Measurements from ENCODE around the gene M6PR. TPM values are rescaled to one million over a fixed set of nuclear protein-coding genes. Genes with fewer than 3 reads are reported as not detected.

Gene M6PR
- total RNA-seq, 2 experiments from 2014 or later, result 210 to 211 TPM

DNA sequence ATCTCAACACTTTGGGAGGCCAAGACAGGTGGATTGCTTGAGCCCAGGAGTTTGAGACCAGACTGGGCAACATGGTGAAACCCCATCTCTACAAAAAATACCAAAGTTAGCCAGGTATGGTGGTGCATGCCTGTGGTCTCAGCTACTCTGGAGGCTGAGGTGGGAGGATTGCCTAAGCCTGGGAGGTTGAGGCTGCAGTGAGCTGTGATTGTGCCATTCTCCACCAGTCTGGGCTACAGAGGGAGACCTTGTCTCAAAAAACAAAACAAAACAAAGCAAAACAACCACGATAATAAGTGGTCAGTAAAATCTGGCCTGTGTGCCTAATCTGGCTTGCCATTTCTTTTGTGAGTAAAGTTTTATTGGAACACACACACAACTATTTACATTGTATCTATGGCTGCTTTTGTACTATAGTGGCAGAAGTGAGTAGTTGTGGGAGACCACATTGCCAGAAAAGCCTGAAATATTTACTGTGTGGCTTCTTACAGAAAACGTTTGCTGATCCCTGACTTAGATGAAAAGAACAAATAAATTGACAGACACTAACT lies 20.5 kb upstream of the M6PR start:
- ChIA-PET CTCF (interaction anchor here (1.2 kb wide), 1 partner anchor 18 kb away, joined by 3 read pairs; no protein-coding TSS in a partner anchor), POLR2A (no interaction called here)
- peaks cover 2% of the 10 kb centered on the region for H3K4me1 Mint-ChIP-seq
- no peak overlapping the region for H3K4me3 Mint-ChIP-seq
- H3K9me3 Mint-ChIP-seq, result peaks cover 27% of the 10 kb centered on the region
- DNase-seq, result no peak
- peaks cover 22% of the 10 kb centered on the region for H3K36me3 Mint-ChIP-seq (ENCODE audit: low read depth)
- no peak overlapping the region for H3K27ac Mint-ChIP-seq
- H3K27me3 Mint-ChIP-seq, result no peaks in the 10 kb centered on the region

DNA sequence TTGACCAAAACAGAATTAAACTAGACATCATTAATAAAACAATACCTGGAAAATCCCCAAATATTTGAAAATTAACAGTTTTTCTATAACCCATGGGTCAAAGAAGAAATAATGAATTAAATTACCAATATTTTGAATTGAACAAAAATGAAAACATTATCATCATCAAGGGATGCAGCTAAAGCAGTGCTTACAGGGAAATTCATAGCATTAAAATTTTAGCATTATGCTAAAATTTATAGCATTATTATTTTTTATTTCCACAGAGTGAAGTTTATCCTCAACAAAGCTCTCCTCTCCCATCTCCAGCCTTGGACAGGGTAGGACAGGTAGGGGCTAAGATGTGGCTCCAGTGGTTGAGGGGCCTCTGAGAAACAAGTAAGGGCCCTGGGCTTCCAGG lies 19.3 kb upstream of the M6PR start:
- ChIA-PET CTCF (interaction anchor here (1.2 kb wide), 1 partner anchor 19 kb away, joined by 3 read pairs; the partner anchor contains the start of gene M6PR), POLR2A (no interaction called here)
- no peak for DNase-seq
- H3K36me3 Mint-ChIP-seq (ENCODE audit: low read depth), result peaks cover 24% of the 10 kb centered on the region
- H3K4me3 Mint-ChIP-seq, result no peak overlapping the region
- H3K4me1 Mint-ChIP-seq, result peaks cover 2% of the 10 kb centered on the region
- H3K27me3 Mint-ChIP-seq, result no peaks in the 10 kb centered on the region
- H3K27ac Mint-ChIP-seq, result no peak overlapping the region
- H3K9me3 Mint-ChIP-seq, result peaks cover 26% of the 10 kb centered on the region

DNA sequence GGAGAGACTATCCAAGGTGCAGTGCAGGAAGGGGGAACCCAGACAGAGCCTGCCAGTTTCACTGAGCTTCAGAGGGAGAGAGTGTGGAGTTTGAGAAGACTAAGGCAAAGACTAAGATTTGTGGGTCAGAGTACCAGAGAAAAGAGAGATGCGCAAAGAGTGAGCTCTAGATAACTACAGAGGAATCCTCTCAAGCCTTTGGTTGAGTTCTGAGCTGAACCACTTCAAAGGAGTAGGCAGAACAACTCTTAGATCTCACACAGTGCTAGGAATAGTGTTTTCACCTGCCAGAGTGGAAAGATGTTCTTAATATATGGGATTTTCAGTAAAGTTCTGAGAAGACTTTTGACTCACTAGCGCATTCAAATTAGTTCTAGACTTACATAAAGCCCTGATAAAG lies 10.7 kb upstream of the M6PR start:
- peaks cover 12% of the 10 kb centered on the region for H3K9me3 Mint-ChIP-seq
- no peak overlapping the region for H3K27ac Mint-ChIP-seq
- ChIA-PET POLR2A (interaction anchor here (1.4 kb wide), 1 partner anchor 11 kb away, joined by 3 read pairs; the partner anchor contains the start of gene M6PR), CTCF (no interaction called here)
- H3K4me1 Mint-ChIP-seq, result peaks cover 8% of the 10 kb centered on the region
- peaks cover 55% of the 10 kb centered on the region for H3K36me3 Mint-ChIP-seq (ENCODE audit: low read depth)
- no peaks in the 10 kb centered on the region for H3K27me3 Mint-ChIP-seq
- DNase-seq, result no peak
- H3K4me3 Mint-ChIP-seq, result no peak overlapping the region

DNA sequence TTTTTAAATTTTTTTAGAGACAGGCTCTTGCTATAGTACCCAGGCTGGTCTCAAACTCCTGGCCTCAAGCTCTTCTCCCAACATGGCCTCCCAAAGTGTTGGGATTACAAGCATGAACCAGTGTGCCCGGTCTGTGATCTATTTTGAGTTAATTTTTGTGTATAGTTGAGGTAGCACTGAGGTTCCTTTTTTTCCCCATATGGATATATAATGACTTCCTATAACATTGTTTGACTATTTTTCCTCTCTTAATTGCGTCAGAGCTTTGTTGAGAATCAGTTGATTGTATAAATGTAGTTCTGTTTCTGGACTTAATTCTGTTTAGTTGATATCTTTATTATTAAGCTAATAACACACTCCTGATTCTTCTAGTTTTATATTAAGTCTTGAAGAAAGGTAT lies 8.6 kb upstream of the M6PR start:
- Mint-ChIP-seq H3K27me3 (no peaks in the 10 kb centered on the region), H3K9me3 (peaks cover 15% of the 10 kb centered on the region), H3K4me1 (peaks cover 25% of the 10 kb centered on the region), H3K27ac (no peak overlapping the region), H3K36me3 (ENCODE audit: low read depth) (peaks cover 61% of the 10 kb centered on the region), H3K4me3 (no peak overlapping the region)
- DNase-seq, result no peak
- ChIA-PET CTCF (interaction anchor here (1.2 kb wide), 1 partner anchor 81 kb away, joined by 3 read pairs; no protein-coding TSS in a partner anchor), POLR2A (no interaction called here)

DNA sequence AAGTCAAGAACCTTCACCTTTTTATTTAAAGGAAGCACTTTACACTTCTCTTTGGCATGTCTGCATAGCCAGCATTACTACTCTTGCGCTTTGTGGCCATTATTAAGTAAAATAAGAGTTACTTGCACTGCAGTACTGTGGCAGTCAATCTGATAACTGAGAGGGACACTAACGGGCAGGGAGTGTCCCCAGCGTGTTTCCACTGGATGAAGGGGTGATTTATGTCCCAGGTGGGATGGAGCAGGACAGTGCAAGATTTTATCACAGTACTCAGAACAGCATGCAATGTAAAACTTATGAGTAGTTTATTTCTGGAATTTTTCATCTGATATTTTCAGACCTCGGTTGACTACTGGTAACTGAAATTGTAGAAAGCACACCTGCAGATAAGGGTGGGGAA lies 8.1 kb upstream of the M6PR start:
- H3K36me3 Mint-ChIP-seq (ENCODE audit: low read depth), result peaks cover 62% of the 10 kb centered on the region
- H3K27me3 Mint-ChIP-seq, result no peaks in the 10 kb centered on the region
- H3K4me3 Mint-ChIP-seq, result no peak overlapping the region
- no peak overlapping the region for H3K27ac Mint-ChIP-seq
- DNase-seq, result no peak
- ChIA-PET POLR2A (no interaction called here), CTCF (interaction anchor here (1.2 kb wide), 1 partner anchor 81 kb away, joined by 3 read pairs; no protein-coding TSS in a partner anchor)
- peaks cover 17% of the 10 kb centered on the region for H3K9me3 Mint-ChIP-seq
- peaks cover 30% of the 10 kb centered on the region for H3K4me1 Mint-ChIP-seq

DNA sequence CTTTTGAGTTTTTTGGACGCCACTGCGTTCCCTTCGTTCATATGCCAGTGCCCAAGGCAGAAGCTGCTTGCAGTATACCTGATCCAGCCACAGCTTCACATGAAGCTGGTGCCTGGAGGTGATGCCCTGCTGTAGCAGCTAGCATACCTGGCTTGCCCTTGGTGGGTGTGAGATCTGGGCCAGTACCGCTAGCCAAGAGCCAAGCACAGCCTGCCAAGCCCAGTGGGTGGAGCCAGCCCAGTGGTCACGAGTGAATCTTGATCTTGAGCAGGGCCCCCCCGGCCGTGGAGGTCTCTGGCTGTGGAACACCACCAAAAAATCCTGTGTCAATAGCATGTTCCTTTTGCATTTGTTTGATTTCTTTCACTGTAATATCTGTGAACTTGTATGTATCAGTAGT lies 7.3 kb upstream of the M6PR start:
- DNase-seq, result no peak
- Mint-ChIP-seq H3K4me1 (peaks cover 38% of the 10 kb centered on the region), H3K27ac (no peak overlapping the region), H3K4me3 (no peak overlapping the region), H3K9me3 (peaks cover 18% of the 10 kb centered on the region), H3K27me3 (no peaks in the 10 kb centered on the region), H3K36me3 (ENCODE audit: low read depth) (peaks cover 58% of the 10 kb centered on the region)
- CTCF ChIA-PET, result interaction anchor here (0.8 kb wide), 1 partner anchor 65 kb away, joined by 3 read pairs; no protein-coding TSS in a partner anchor
- POLR2A ChIA-PET, result no interaction called here

DNA sequence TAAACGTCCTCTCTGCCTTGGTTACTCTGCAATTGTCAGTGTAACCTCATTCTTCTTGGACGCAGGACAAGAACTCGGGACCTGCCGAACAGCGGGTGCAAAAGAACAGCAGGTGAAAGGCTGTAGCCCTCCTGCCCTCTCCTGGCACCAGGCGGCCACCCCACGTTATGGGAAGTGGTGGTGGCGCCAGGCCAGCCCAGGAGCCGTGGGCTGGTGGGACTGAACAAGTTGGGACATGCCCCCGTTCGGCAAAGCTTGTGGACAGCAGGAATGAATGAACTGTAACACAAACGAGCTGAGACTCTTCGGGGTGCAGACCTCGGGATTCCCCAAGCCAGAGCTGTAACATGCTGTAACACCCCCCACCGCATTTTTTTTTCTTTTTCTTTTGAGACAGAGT lies 6.6 kb upstream of the M6PR start:
- CTCF ChIA-PET, result interaction anchor here (0.8 kb wide), 1 partner anchor 65 kb away, joined by 3 read pairs; no protein-coding TSS in a partner anchor
- Mint-ChIP-seq H3K9me3 (peaks cover 18% of the 10 kb centered on the region), H3K4me3 (no peak overlapping the region), H3K27ac (no peak overlapping the region), H3K4me1 (peaks cover 44% of the 10 kb centered on the region), H3K27me3 (no peaks in the 10 kb centered on the region), H3K36me3 (ENCODE audit: low read depth) (peaks cover 55% of the 10 kb centered on the region)
- no peak for DNase-seq
- POLR2A ChIA-PET, result no interaction called here

DNA sequence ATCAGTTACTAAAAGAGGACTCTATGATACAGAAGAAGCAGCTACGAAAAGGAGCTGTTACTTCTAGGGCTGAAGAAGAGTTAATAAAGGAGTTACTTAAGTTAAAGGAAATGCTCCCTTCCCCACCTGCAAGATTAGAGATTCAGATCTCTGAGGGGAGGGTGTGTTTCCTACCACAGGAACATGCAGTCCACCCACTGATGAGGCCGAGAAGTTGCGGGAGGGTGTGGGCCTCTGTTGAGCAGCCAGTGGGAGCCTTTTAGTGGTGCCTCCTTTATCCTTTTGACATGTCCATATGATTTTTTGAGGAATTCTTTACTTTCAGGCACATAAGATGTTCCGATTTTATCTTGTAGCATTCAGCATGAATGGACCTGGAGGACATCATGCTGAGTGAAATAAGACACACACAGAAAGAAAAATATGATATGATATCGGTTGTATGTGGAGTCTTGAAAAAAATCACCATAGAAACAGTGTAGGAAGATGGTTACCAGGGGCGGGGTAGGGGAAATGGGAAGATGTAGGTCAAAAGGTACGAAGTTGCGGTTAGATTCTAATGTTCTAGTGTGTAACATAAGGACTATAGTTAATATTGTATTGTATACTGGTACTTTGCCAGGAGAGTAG lies 4.4 kb upstream of the M6PR start:
- Mint-ChIP-seq H3K36me3 (ENCODE audit: low read depth) (peaks cover 47% of the 10 kb centered on the region), H3K4me3 (peak overlapping the region; percentile 58), H3K9me3 (peaks cover 18% of the 10 kb centered on the region), H3K27ac (peak overlapping the region; percentile 94), H3K27me3 (no peaks in the 10 kb centered on the region), H3K4me1 (peaks cover 49% of the 10 kb centered on the region)
- POLR2A ChIA-PET, result interaction anchor here (1.0 to 1.5 kb wide), 4 partner anchors 73 to 309 kb away, joined by 3 to 10 read pairs (median 4); no protein-coding TSS in a partner anchor
- CTCF ChIA-PET, result interaction anchor here (0.9 to 8.1 kb wide), 8 partner anchors 9 to 96 kb away, joined by 3 to 162 read pairs (median 4); no protein-coding TSS in a partner anchor
- peak; percentile 64 for DNase-seq

DNA sequence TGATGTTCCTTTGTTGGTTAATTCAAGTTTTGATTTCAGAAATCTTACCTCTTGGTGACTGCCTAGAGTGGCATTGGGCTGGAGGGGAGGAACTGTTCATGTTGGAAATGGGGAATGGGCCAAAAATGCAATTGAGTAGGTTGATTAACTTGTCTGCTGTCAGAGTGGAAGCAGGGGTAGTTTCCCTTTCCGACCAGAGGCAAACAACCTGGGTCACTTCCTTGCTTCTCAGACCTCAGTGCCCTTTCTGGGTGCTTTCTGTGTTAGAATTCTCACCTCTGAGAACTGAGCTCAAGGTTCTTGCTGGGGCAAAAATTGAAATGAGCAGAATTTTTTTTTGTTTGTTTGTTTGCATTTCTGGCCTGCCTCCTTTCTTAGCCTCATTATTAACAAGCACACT lies 2.3 kb upstream of the M6PR start:
- no peaks in the 10 kb centered on the region for H3K27me3 Mint-ChIP-seq
- POLR2A ChIA-PET, result interaction anchor here (0.5 to 4.7 kb wide), 10 partner anchors 36 to 421 kb away, joined by 3 to 70 read pairs (median 14); no protein-coding TSS in a partner anchor
- CTCF ChIA-PET, result interaction anchor here (0.9 to 8.1 kb wide), 16 partner anchors 18 to 267 kb away, joined by 3 to 162 read pairs (median 6); no protein-coding TSS in a partner anchor
- H3K4me3 Mint-ChIP-seq, result peak overlapping the region; percentile 99
- H3K9me3 Mint-ChIP-seq, result peaks cover 11% of the 10 kb centered on the region
- H3K4me1 Mint-ChIP-seq, result peaks cover 62% of the 10 kb centered on the region
- peaks cover 47% of the 10 kb centered on the region for H3K36me3 Mint-ChIP-seq (ENCODE audit: low read depth)
- peak; percentile 47 for DNase-seq
- peak overlapping the region; percentile 87 for H3K27ac Mint-ChIP-seq

DNA sequence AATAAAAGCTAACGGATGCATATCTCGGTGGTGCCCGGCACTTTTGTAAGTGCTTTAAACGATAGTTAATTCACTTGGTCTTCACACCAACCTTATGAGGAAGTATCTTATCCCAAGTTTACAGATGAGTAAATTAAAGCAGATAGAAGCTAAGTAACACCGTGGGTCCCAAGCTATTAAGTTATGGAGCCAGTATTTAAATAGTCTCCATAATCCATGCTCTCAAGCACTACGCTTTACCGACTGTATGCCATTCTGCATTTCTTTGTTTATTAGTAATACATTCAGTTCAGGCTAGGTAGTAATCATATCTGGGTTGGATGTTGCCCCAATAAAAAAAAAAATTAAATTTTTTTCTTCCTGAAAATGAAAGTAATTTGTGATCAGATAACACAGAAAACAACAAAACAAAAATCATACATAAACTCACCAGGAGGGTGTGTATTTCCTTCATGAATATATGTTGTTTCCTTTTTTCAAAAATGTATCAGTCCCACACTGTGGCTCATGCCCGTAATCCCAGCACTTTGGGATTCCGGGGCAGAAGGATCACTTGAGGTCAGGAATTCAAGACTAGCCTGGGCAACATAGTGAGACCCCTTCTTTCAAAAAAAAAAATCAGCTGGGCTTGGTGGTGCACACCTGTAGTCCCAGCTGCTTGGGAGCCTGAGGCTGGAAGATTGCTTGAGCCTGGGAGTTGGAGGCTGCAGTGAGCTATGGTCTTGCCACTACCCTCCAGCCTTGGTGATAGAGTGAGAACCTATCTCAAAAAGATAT lies 1.4 kb upstream of the M6PR start:
- peaks cover 11% of the 10 kb centered on the region for H3K9me3 Mint-ChIP-seq

DNA sequence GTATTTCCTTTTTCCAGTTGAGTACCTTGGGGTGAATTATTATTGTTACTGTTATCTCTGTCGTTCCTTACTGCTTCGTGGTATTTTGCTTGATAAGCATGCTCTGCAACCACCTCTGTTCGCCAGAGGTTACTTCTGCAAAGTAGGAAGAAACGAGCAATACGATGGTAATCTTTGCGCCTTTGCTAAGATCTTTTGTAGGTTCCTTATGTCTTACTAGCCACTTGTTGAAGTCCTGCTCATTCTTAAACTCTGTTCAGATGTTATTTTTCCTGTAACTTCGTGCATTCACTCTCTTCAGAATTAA lies 729 bp upstream of the M6PR start:
- DNase-seq, result no peak
- POLR2A ChIA-PET, result interaction anchor here (0.7 to 4.7 kb wide), 17 partner anchors 13 to 305 kb away, joined by 3 to 70 read pairs (median 8); partner anchors contain the start of genes KLRG1 and PHC1
- Mint-ChIP-seq H3K36me3 (ENCODE audit: low read depth) (peaks cover 53% of the 10 kb centered on the region), H3K27ac (peak overlapping the region; percentile 87), H3K4me1 (peaks cover 68% of the 10 kb centered on the region), H3K27me3 (no peaks in the 10 kb centered on the region), H3K4me3 (peak overlapping the region; percentile 99), H3K9me3 (peaks cover 11% of the 10 kb centered on the region)
- CTCF ChIA-PET, result interaction anchor here (0.5 to 8.1 kb wide), 23 partner anchors 12 to 406 kb away, joined by 3 to 162 read pairs (median 5); partner anchors contain the start of gene PHC1

More for the DNA sequence above, 1.4 kb upstream of the M6PR start:
- peak overlapping the region; percentile 99 for H3K4me3 Mint-ChIP-seq
- peak overlapping the region; percentile 87 for H3K27ac Mint-ChIP-seq
- DNase-seq, result no peak
- ChIA-PET POLR2A (interaction anchor here (0.5 to 4.7 kb wide), 15 partner anchors 36 to 422 kb away, joined by 3 to 70 read pairs (median 8); partner anchors contain the start of genes KLRG1 and PHC1), CTCF (interaction anchor here (0.5 to 8.1 kb wide), 19 partner anchors 18 to 309 kb away, joined by 3 to 162 read pairs (median 6); partner anchors contain the start of gene PHC1)
- peaks cover 48% of the 10 kb centered on the region for H3K36me3 Mint-ChIP-seq (ENCODE audit: low read depth)
- no peaks in the 10 kb centered on the region for H3K27me3 Mint-ChIP-seq
- peaks cover 70% of the 10 kb centered on the region for H3K4me1 Mint-ChIP-seq

DNA sequence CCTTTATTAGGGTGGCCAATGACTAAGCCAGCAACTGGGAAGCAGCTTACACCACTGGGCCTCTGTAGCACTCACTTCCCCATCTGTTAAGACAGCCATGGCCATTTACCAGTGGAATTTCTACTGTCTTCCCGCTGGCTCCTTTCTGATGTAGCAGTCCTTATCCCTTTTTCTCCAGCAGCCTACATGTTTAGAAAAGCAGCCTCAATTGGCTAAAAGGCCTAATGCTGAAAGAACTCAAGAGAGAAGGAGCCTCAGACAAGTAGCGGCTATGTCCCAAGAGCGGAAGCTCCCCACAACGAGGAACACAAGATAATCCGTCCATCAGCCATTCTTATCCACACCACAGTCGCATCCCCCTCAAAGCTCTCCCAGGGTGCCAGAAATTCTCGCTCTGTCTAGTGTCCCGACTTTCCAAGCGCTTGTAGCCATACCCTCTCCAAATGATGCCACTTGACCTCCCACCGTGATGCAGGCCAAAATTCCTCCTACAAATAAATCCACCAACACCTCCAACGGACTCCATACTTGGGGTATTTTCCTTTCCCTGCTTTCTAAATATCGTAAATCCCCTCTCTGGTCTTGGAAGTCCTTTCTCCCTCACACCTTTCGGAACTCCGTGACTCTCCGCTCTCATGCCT lies 624 bp downstream of the M6PR start:
- peaks cover 58% of the 10 kb centered on the region for H3K4me1 Mint-ChIP-seq
- DNase-seq, result peak; percentile 27

More for the DNA sequence above, 624 bp downstream of the M6PR start:
- H3K27ac Mint-ChIP-seq, result peak overlapping the region; percentile 87
- peak overlapping the region; percentile 99 for H3K4me3 Mint-ChIP-seq
- ChIA-PET CTCF (interaction anchor here (0.7 to 8.1 kb wide), 21 partner anchors 25 to 405 kb away, joined by 3 to 162 read pairs (median 5); partner anchors contain the start of gene PHC1), POLR2A (interaction anchor here (1.0 to 4.7 kb wide), 10 partner anchors 12 to 101 kb away, joined by 3 to 70 read pairs (median 15); partner anchors contain the start of gene PHC1)
- H3K9me3 Mint-ChIP-seq, result peaks cover 8% of the 10 kb centered on the region
- peaks cover 51% of the 10 kb centered on the region for H3K36me3 Mint-ChIP-seq (ENCODE audit: low read depth)
- no peaks in the 10 kb centered on the region for H3K27me3 Mint-ChIP-seq

Data from activated CD4-positive, alpha-beta memory T cell treated with anti-CD3 and anti-CD28 coated beads, Interleukin-2, amount 10 ng/mL, durations not matched to agents 7 days and 5 days (primary cell).